ENCODE measurements around the gene ERC2.

ERC2 gene

DNA sequence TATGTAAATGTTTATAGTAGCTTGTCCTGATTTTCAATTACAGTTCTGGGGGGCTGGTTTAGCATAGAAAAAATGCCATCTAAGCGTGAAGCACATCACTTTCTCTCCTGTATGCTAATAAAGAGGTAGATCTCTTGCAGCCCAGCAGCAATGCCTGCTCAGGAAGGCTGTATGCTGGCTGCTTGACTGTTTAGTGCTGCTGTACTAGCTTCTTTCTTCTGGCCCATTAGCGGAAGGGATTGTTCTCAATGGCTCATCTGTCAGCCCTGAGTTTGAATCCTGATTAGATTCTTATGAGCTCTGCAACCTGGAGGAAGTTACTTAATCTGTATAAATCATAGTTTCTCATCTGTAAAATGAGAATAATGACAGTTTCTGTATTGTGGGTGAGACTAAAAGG lies 478.9 kb downstream of the ERC2 start:
- H3K4me1 ChIP-seq (ENCODE audit: control insufficient read depth, insufficient read depth, low read length, unreplicated experiment): no peaks in the 10 kb centered on the region
- no peak overlapping the region for H2AFZ ChIP-seq (ENCODE audit: low read length, unreplicated experiment)
- no peak overlapping the region for H3K27ac ChIP-seq (ENCODE audit: low read depth, low read length)
- H3K36me3 ChIP-seq (ENCODE audit: insufficient read depth, low read length): no peaks in the 10 kb centered on the region
- no peak overlapping the region for H3K4me3 ChIP-seq (ENCODE audit: low read depth, low read length)
- H3K27me3 ChIP-seq (ENCODE audit: insufficient read depth, low read length): no peaks in the 10 kb centered on the region
- H3K79me2 ChIP-seq (ENCODE audit: control insufficient read depth, insufficient read depth, low read length, unreplicated experiment): no peaks in the 10 kb centered on the region

DNA sequence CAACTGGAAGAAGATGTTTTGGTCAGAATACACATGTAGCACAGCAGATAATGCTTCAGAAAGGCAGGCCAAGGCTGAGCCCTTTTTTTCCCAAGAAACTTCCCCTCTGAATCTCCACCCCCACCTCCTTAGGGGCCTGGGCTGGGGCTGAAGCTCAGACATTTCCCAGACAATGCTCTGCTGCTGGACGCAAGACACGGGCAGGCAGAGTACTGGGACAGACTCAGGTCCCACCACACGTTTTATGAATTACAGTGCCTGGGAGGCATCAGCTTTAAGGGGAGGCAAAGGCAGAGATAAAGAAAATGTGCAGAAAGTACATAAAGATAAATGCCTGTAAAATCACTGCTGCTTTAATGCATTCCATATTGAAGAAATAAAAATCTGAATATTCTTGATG lies 479.4 kb downstream of the ERC2 start:
- Histone ChIP-seq H3K79me2 (ENCODE audit: control insufficient read depth, insufficient read depth, low read length, unreplicated experiment) (no peaks in the 10 kb centered on the region), H3K4me1 (ENCODE audit: control insufficient read depth, insufficient read depth, low read length, unreplicated experiment) (no peaks in the 10 kb centered on the region), H3K36me3 (ENCODE audit: insufficient read depth, low read length) (no peaks in the 10 kb centered on the region), H3K4me3 (ENCODE audit: low read depth, low read length) (no peak overlapping the region), H3K27ac (ENCODE audit: low read depth, low read length) (no peak overlapping the region), H3K27me3 (ENCODE audit: insufficient read depth, low read length) (no peaks in the 10 kb centered on the region), H2AFZ (ENCODE audit: low read length, unreplicated experiment) (no peak overlapping the region)

DNA sequence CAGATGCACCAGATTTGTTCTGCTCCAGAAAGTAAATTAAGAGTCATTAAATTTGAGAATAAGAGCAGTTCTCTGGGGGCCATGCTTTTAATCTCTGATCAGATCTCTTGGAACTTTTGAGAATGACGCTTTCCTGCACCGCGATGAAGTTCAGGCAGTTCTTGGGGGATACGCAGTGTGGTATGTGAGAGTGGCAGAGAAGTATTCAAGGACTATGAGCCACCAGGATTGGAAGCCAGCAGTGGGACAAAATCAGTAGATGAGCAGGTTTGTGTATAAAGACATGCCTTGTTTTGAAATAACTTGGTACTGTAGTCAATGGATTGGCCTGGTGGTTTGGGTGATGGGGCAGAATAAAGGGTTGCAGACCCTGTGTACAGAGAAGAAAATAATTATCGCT lies 483.6 kb downstream of the ERC2 start:
- Histone ChIP-seq H3K4me1 (ENCODE audit: control insufficient read depth, insufficient read depth, low read length, unreplicated experiment) (no peaks in the 10 kb centered on the region), H3K27me3 (ENCODE audit: insufficient read depth, low read length) (no peaks in the 10 kb centered on the region), H3K79me2 (ENCODE audit: control insufficient read depth, insufficient read depth, low read length, unreplicated experiment) (no peaks in the 10 kb centered on the region), H3K27ac (ENCODE audit: low read depth, low read length) (no peak overlapping the region), H3K4me3 (ENCODE audit: low read depth, low read length) (no peak overlapping the region), H2AFZ (ENCODE audit: low read length, unreplicated experiment) (no peak overlapping the region), H3K36me3 (ENCODE audit: insufficient read depth, low read length) (no peaks in the 10 kb centered on the region)

DNA sequence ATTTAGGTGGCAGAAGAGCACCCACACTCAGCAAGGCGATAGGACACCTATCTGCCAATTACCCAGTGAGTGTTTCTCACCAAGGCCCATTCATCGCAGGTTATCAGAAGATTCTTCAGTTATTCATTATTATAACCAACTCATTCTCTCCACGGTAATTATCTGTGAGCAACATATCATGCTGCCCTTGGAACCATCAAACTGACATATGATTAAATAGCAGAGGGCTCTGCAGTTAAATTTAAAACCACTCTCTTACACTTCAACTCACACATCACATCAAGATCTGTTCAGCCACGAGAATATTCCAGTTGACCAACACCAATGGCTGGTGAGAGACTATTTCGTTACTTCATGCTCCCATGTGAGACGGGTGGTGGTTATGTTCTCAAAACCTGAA lies 489.3 kb downstream of the ERC2 start:
- Histone ChIP-seq H3K27me3 (ENCODE audit: insufficient read depth, low read length) (peaks cover 5% of the 10 kb centered on the region; the same call in 1 of the 2 replicates), H3K4me3 (ENCODE audit: low read depth, low read length) (no peak overlapping the region), H3K36me3 (ENCODE audit: insufficient read depth, low read length) (no peaks in the 10 kb centered on the region), H3K27ac (ENCODE audit: low read depth, low read length) (no peak overlapping the region), H3K79me2 (ENCODE audit: control insufficient read depth, insufficient read depth, low read length, unreplicated experiment) (no peaks in the 10 kb centered on the region), H2AFZ (ENCODE audit: low read length, unreplicated experiment) (no peak overlapping the region), H3K4me1 (ENCODE audit: control insufficient read depth, insufficient read depth, low read length, unreplicated experiment) (no peaks in the 10 kb centered on the region)

DNA sequence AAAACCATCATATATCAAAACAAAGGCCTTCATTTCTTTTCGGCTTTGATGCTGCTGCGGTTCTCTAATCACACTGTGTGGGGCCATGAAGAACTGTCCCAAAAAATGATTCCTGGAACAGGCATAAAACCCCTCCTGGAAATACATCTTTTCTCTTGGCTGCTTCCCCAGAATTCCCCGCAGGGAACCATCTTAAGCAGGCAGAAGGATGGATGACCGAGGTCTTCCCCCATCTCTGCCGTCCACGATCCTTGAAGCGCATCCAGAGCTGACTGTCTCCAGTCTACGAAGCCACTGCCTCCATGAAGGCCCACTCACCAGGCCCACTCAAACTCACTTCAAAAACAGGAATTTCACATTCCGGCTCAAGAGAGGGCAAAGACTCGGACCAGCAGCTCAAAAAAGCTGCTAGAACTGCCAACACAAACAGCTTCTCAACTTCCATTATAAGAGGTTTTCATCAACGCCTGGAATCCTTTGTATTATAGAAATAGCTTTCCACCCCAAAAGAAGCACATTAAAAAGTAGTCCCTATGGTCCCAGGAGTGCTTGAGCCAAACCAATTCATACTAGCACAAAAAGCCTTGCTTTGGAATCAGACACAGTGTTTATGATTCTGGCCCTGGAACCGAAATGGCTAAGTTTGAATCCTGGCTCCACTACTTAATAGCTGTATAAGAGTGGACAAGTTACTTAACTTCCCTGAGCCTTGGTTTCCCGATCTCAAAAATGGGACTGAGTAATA lies 493.7 kb downstream of the ERC2 start:
- H3K36me3 ChIP-seq (ENCODE audit: insufficient read depth, low read length): no peaks in the 10 kb centered on the region
- no peaks in the 10 kb centered on the region for H3K4me1 ChIP-seq (ENCODE audit: control insufficient read depth, insufficient read depth, low read length, unreplicated experiment)
- no peak overlapping the region for H2AFZ ChIP-seq (ENCODE audit: low read length, unreplicated experiment)
- no peak overlapping the region for H3K27ac ChIP-seq (ENCODE audit: low read depth, low read length)
- H3K4me3 ChIP-seq (ENCODE audit: low read depth, low read length): no peak overlapping the region
- peaks cover 12% of the 10 kb centered on the region; the same call in 1 of the 2 replicates for H3K27me3 ChIP-seq (ENCODE audit: insufficient read depth, low read length)
- no peaks in the 10 kb centered on the region for H3K79me2 ChIP-seq (ENCODE audit: control insufficient read depth, insufficient read depth, low read length, unreplicated experiment)

DNA sequence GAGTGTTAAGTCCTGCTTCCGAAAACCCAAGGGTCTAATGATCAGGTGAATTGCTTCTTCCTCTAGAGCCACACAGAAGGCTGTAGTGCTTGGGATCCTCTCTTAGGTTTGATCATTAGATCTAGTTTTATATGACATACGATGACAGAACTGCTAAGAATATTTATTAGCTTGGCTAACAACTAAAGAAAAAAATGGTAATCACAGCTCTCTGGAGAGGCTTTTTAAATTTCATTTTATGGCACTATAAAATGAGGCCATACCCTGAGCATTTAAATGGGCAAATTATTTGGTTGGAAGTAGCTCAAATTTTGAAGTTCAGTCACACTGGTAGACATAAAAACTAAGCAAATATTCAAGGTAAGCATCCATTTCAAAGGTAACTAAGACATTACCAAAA lies 498.6 kb downstream of the ERC2 start:
- Histone ChIP-seq H3K79me2 (ENCODE audit: control insufficient read depth, insufficient read depth, low read length, unreplicated experiment) (no peaks in the 10 kb centered on the region), H3K36me3 (ENCODE audit: insufficient read depth, low read length) (no peaks in the 10 kb centered on the region), H3K4me3 (ENCODE audit: low read depth, low read length) (no peak overlapping the region), H3K4me1 (ENCODE audit: control insufficient read depth, insufficient read depth, low read length, unreplicated experiment) (no peaks in the 10 kb centered on the region), H3K27me3 (ENCODE audit: insufficient read depth, low read length) (peaks cover 9% of the 10 kb centered on the region; the same call in 1 of the 2 replicates), H2AFZ (ENCODE audit: low read length, unreplicated experiment) (no peak overlapping the region), H3K27ac (ENCODE audit: low read depth, low read length) (no peak overlapping the region)

DNA sequence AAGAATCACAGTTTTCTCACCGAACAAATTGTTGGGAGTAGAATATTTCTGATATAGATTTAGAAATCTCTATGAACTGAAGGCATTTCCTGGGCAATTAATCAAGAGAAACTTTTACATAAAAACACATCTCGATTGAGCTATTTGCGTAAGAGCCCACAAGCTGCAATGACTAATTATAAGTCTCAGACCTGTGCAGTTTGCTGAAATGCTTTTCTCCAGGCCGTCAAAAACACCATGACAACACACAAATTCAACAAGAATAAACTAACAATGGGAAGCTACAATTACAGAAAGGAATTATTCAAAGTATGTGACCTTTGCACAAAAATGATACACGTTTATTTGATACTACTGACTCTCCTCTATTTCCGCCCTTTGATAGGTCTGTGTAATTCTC lies 499.9 kb downstream of the ERC2 start:
- no peak overlapping the region for H3K4me3 ChIP-seq (ENCODE audit: low read depth, low read length)
- H3K27ac ChIP-seq (ENCODE audit: low read depth, low read length): no peak overlapping the region
- H3K36me3 ChIP-seq (ENCODE audit: insufficient read depth, low read length): no peaks in the 10 kb centered on the region
- H3K4me1 ChIP-seq (ENCODE audit: control insufficient read depth, insufficient read depth, low read length, unreplicated experiment): no peaks in the 10 kb centered on the region
- no peaks in the 10 kb centered on the region for H3K79me2 ChIP-seq (ENCODE audit: control insufficient read depth, insufficient read depth, low read length, unreplicated experiment)
- H2AFZ ChIP-seq (ENCODE audit: low read length, unreplicated experiment): no peak overlapping the region
- peaks cover 3% of the 10 kb centered on the region; the same call in 1 of the 2 replicates for H3K27me3 ChIP-seq (ENCODE audit: insufficient read depth, low read length)

DNA sequence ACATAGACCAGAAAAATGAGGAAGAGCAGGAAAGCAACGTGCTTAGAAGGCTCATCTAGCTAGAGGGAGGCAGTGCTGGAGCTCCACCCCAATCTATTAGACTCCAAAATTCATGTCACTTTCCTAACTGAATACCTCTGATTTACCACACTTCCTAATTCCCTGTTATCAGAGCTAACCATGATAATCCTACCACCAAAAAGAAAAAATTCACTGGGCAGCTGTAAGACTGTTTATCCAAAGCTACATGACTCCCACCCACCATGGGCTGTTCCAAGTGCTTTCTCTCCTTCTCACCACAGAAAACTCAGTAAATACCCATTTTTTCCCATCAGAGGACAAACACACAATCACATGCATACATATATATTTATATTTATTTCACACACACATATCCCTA lies 501.7 kb downstream of the ERC2 start:
- H3K79me2 ChIP-seq (ENCODE audit: control insufficient read depth, insufficient read depth, low read length, unreplicated experiment): no peaks in the 10 kb centered on the region
- no peak overlapping the region for H3K27ac ChIP-seq (ENCODE audit: low read depth, low read length)
- H2AFZ ChIP-seq (ENCODE audit: low read length, unreplicated experiment): no peak overlapping the region
- H3K4me3 ChIP-seq (ENCODE audit: low read depth, low read length): no peak overlapping the region
- H3K36me3 ChIP-seq (ENCODE audit: insufficient read depth, low read length): no peaks in the 10 kb centered on the region
- no peaks in the 10 kb centered on the region for H3K4me1 ChIP-seq (ENCODE audit: control insufficient read depth, insufficient read depth, low read length, unreplicated experiment)
- H3K27me3 ChIP-seq (ENCODE audit: insufficient read depth, low read length): no peaks in the 10 kb centered on the region

DNA sequence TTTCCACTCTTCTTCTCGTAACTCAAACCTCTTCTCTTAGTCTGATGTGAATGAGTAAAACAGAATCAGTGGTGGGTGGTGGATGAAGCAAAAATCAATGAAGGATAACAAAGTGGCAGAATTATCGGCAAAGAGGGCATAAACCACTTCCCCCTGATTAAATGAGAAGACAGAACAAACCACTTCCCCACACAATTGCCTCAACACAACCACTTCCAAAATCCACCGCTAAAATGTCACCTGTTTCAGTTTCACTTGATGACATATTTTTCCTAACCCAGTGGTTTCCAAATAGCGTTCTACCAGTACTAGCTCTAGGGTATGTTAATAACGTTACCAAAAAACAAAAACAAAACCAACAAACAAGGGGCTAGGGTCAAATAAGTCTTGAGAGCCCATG lies 502.5 kb downstream of the ERC2 start:
- H3K4me1 ChIP-seq (ENCODE audit: control insufficient read depth, insufficient read depth, low read length, unreplicated experiment): no peaks in the 10 kb centered on the region
- H3K79me2 ChIP-seq (ENCODE audit: control insufficient read depth, insufficient read depth, low read length, unreplicated experiment): no peaks in the 10 kb centered on the region
- H3K27me3 ChIP-seq (ENCODE audit: insufficient read depth, low read length): no peaks in the 10 kb centered on the region
- no peak overlapping the region for H2AFZ ChIP-seq (ENCODE audit: low read length, unreplicated experiment)
- H3K4me3 ChIP-seq (ENCODE audit: low read depth, low read length): no peak overlapping the region
- H3K27ac ChIP-seq (ENCODE audit: low read depth, low read length): no peak overlapping the region
- H3K36me3 ChIP-seq (ENCODE audit: insufficient read depth, low read length): no peaks in the 10 kb centered on the region

DNA sequence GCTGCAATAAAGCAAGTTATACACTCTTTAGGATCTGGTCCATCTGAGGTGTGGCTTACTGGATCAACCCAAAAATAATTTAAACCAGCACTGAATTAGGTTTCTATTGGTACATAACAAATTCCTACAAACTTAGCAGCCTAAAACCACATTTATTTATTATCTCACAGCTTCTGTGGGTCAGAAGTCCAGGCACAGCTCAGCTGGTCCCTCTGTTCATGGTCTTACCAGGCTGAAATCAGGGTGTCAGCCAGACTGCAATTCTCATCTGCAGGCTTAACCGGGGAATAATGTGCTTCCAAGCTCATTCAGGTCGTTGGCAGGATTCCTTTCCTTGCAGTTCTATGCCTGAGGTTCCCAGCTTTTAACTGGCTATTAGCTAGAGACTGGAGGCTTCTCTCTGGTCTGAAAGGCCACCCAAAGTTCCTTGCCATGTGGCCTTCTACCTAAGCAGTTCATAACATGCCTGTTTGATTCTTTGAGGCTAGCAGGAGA lies 503.7 kb downstream of the ERC2 start:
- H3K4me3 ChIP-seq (ENCODE audit: low read depth, low read length): no peak overlapping the region
- H3K79me2 ChIP-seq (ENCODE audit: control insufficient read depth, insufficient read depth, low read length, unreplicated experiment): no peaks in the 10 kb centered on the region
- no peak overlapping the region for H3K27ac ChIP-seq (ENCODE audit: low read depth, low read length)
- no peaks in the 10 kb centered on the region for H3K27me3 ChIP-seq (ENCODE audit: insufficient read depth, low read length)
- H3K4me1 ChIP-seq (ENCODE audit: control insufficient read depth, insufficient read depth, low read length, unreplicated experiment): no peaks in the 10 kb centered on the region
- H2AFZ ChIP-seq (ENCODE audit: low read length, unreplicated experiment): no peak overlapping the region
- no peaks in the 10 kb centered on the region for H3K36me3 ChIP-seq (ENCODE audit: insufficient read depth, low read length)

DNA sequence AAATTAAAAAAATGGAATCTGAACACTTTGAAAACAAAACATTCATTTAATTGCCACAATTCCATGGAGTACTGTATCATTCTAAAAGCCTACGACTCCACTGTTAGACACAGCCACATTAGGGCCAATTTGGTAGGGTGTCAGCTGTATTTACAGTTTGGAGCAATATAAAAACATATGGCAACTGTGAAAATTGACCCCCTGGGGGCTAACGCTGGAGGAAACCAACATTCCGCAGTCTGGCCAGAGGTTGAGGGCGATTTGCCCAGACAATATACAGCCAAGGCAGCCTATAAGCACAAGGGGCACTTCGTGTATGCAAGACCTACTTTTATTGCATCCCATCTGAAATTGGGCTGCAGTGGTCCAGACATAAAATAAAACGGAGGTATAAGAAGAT lies 504.7 kb downstream of the ERC2 start:
- Histone ChIP-seq H2AFZ (ENCODE audit: low read length, unreplicated experiment) (no peak overlapping the region), H3K27me3 (ENCODE audit: insufficient read depth, low read length) (no peaks in the 10 kb centered on the region), H3K27ac (ENCODE audit: low read depth, low read length) (no peak overlapping the region), H3K79me2 (ENCODE audit: control insufficient read depth, insufficient read depth, low read length, unreplicated experiment) (no peaks in the 10 kb centered on the region), H3K4me3 (ENCODE audit: low read depth, low read length) (no peak overlapping the region), H3K36me3 (ENCODE audit: insufficient read depth, low read length) (no peaks in the 10 kb centered on the region), H3K4me1 (ENCODE audit: control insufficient read depth, insufficient read depth, low read length, unreplicated experiment) (no peaks in the 10 kb centered on the region)
